Measurements from ENCODE around the gene TSPEAR.
"Not testable (repeated sequence)": the region's sequence is repeated elsewhere in the genome, so short reads cannot be mapped to it uniquely, and the experiment has no call there.

Gene TSPEAR

DNA sequence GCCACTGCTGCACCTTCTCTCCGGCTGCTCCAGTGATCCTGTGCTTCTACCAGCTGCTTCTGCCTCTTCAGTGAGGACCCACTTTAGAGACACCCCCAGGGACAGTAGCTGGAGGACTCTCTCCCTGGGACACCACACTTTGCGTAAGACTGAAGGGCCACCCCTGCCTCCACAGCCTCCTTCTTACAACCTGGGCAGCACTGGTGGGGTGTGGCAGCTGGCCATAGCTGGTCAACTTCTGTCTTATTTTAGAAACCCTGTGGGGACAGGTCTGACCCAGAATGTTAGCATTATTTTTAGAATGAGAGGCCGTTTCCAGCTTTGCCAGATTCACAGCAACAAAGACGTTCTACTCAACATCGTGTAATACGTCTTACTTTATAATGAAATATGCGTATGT is 85.6 kb downstream of the TSPEAR start:
- DNase-seq = no peak

GRCh38 chr21:44623575-44623974 is 87.8 kb downstream of the TSPEAR start:
- no peak for DNase-seq

- DNase-seq = no peak
Observed at GRCh38 chr21:44619886-44620285, 91.5 kb downstream of the TSPEAR start.

GRCh38 chr21:44618909-44619308 is 92.5 kb downstream of the TSPEAR start:
- DNase-seq = no peak

- DNase-seq = no peak
Observed at GRCh38 chr21:44618504-44618903, 92.9 kb downstream of the TSPEAR start.

GRCh38 chr21:44617071-44617501 is 94.3 kb downstream of the TSPEAR start:
- DNase-seq = no peak

DNA sequence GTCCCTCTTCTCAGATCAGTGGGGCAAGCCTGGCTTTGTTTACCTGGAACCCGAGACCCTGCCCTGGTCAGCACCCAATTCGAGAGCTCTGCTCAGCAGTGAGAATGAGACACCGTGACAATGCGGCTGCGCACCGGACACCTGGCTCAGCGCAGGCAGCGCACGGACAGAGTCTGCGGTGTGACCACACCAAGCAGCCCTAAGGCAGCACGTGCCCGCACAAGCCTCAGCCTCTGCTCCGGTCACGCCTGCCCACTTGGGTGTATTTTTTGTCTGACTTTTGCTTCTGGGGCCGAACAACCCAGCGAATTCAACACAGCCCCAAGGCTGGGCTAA is 94.8 kb downstream of the TSPEAR start:
- no peak for DNase-seq

DNA sequence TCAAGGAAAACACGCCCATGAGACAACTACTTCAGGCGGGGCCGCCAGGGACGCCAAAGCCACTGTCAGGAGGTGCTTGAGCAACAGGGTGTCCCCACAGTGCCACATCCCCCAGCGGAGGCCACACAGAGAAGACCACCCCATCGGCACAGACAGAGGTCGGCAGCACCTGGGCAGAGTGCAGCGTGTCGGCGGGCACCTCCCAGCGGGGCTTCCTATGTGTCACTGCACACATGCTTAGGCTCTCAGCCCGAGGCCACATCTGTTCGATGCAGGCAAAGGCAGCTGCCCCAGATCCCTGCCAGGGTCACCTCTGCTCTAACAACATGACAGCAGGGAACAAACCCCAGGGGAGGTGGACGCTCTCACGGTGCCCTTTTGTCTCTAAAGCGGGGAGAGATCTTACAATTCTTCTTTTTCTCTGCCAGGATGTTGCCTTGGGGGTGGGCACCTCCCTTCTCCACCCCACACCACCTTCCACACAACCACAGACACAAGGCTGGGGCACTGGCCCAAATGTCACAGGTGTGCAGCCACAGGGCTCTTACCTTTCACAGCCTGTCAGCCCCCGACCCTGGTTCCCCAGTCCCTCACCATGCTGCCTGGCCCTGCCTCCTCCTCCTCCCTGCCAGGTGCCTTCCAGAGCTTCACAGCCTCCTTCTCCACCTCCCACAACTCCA is 95.3 kb downstream of the TSPEAR start:
- peak; percentile 62 for DNase-seq

DNA sequence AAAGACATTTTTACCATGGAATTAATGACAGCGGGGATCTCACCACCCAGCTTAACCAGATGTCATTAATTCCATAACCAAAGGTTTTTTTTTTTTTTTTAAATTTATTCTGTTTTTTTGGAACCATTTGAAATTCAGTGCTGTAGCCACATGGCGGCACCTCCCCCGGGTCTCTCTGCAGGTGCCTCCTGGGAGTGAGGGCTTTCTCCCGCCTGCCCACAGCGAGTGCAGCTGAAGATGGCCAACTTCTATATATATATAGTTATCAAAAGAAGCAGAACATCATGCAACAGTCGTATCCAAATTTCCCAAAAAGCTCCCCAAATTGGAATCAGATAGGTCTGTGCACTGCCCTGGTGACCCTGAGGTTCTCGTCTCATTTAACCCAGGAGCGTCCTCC is 95.9 kb downstream of the TSPEAR start:
- DNase-seq = no peak

DNA sequence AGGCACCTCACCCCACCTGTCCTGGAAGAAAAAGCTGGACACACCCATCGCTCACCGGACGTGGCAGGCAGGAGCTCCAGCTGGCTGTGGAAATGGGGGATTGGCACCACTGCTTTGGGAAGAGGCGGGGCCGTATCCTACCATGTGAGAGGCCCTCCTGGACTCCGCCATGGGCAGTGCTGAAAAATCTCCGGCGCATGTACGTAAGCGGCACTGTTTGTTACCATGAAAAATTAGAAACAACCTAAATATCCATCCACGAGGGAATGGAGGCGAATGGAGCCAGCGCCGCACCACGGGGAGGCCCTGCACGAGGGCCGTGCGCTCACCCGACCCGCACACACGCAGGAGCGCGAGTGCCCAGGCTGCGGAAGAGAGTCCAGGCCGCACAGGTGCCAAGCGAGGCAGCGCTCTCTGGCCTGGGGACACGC is 96.4 kb downstream of the TSPEAR start:
- no peak for DNase-seq

- DNase-seq = no peak
Observed at GRCh38 chr21:44614161-44614631, 97.2 kb downstream of the TSPEAR start.

DNA sequence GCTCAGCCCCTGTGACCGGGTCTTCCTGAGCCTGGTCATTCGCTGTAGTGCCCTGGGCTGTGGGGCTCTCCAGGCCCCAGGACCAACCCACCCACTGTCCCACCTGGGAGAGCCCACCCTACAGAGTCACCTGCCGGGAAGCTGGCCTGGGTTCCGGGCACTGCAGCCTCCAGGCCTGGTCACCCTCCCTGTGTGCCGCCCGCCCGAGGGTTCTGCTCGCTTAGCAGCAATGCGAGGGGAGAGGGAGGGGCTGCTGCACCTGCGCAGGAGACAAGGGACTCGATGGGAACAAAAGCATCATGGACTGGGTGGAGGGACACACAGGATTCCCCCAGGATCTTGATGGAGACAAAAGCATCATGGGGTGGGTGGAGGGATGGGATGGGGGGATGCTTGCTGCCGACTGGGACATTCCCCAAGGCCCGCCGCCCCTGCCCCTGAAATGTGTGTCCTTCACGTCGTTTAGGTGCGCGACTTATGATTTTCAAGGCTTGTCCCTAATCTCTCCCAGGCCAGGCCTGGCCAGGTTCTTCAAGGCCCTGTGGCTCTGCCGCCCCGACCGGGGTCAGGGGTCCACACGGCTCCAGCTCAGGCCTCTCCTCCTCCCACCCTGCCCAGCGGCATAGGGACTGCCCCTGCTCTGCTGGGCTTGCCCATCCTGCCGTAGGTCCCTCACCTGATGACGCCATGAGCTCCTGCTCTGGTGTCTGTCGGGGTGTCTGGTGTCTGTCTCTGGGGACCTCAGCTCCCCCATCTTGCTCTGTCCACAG is 97.8 kb downstream of the TSPEAR start:
- no peak for DNase-seq

GRCh38 chr21:44612669-44613229 is 98.6 kb downstream of the TSPEAR start:
- no peak for DNase-seq

DNA sequence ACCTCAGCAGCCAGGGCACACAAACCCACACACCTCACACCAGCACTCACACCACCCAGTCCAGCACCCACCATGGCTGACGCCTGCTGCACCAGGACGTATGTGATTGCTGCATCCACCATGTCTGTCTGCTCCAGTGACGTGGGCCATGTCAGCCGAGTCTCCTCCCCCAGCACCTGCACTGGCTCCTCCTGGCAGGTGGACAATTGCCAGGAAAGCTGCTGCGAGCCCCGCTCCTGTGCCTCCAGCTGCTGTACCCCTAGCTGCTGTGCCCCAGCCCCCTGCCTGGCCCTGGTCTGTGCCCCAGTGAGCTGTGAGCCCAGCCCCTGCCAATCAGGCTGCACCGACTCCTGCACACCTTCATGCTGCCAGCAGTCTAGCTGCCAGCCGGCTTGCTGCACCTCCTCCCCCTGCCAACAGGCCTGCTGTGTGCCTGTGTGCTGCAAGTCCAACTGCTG is 99.3 kb downstream of the TSPEAR start, which contains the start of gene KRTAP10-8:
KRTAP10-8 (plus strand) TSS at position 51 of the 458 bp plus-strand sequence; CDS start at position 73, 22 bp downstream.
- DNase-seq = no peak

DNA sequence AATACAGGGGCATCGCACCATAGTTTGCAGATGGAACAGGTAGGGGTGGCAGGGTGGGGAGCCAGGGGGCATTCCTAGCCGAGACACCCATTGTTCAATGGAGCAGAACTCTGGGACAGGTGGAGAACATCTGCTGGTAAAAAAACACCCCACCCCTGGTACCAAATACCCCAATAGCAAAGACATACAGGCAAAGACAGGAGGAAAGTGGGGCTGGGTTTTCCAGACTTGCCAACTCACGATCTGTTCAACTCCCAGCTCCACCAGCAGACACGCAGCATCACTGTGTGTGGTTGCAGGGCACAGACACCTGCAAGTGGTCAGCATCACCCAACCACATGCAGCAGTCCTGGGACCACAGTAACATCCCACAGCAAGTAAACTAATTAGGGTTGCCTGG is 99.8 kb downstream of the TSPEAR start:
- DNase-seq = no peak

DNA sequence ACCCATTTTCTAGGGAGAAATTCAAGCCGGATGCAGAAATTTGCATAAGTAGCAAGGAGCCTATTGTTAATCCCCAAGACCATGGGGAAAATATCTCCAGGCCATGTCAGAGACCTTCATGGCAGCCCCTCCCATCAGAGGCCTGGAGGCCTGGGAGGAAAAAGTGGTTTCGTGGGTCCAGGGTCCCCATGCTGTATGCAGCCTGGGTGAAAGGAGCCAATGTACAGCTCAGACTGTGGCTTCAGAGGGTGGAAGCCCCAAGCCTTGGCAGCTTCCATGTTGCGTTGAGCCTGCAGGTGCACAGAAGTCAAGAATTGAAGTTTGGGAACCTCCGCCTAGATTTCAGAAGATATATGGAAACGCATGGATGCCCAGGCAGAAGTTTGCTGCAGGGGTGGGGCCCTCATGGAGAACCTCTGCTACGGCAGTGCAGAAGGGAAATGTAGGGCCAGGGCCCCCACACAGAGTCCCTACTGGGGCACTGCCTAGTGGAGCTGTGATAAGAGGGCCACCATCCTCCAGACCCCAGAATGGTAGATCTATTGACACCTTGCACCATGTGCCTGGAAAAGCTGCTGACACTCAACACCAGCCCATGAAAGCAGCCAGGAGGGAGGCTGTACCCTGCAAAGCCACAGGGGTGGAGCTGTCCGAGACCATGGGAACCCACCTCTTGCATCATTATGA is 101.1 kb downstream of the TSPEAR start:
- DNase-seq = not testable (repeated sequence)

- no peak for DNase-seq
Observed at GRCh38 chr21:44609193-44609592, 102.2 kb downstream of the TSPEAR start.

DNA sequence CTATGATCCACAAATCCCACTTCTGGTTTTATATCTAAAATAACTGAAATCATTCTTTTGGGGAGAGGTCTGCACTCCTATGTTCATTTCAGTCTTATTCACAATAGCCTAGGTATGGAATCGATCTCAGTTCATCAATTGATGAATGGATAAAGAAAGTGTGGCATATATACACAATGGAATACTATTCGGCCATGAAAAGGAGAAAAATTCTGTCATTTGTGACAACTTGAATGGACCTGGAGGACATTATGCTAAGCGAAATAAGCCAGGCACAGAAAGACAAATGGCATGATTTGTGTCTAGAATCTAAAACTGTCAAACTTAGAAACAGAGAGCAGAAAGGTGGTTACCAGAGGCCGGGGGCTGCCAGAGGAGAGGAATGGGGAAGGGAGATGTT is 104.9 kb downstream of the TSPEAR start:
- DNase-seq = no peak

DNA sequence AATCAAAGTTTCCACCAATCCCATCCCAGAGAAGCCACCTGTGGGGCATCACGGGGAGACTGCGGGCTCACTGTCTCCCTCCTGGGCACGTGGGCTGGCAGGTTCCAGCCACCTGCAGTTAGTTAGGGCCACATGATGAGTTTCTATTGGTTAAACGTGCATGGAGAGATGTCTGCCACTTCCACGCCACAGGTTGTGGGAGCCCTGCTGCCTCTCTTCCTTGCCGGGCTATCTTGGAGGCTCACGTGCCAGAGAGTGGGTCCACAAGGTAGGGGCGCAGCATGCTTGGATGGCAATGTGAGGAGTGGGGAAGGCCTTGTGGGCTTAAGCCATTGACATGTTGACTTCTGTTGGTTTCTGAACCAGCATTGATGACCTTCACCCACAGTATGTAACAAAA is 107.5 kb downstream of the TSPEAR start:
- DNase-seq = no peak

DNA sequence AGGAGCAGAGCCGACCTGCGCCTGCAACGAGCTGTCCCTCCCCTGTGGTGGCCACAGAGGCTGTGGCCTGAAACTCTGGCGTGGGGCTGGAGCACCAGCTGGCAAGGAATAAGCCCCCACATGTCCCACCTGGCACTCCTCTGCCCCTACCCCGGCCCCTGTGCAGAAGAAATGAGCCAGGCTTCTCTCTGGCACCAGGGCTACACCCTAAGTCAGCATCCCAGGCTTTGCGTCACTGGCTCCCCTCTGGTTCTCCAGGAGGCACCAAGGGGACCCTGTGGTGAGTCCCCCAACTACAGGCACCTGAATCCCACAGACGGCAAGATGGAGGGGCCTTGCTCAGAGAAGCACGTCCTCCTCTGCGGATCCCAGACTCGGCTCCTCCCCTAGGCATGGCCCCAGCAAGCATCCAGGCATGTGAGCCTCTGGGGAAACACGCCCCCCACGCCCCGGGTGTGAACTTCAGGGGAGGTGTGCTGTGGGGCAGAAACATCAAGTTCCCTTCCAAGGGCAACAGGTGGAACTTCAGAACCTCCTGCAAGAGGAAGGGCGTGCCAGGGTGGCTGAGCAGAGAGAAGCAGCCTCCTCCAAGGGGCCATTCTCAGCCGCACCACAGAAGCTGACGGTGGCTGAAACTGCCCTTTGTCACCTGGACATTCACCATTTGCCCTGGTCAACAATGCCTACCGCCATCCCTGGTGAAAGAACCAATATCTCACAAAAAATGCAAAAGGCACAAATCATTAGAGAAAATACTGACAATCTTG is 108.1 kb downstream of the TSPEAR start:
- no peak for DNase-seq

GRCh38 chr21:44602463-44602850 is 108.9 kb downstream of the TSPEAR start:
- DNase-seq = no peak
